ENCODE results near the gene LAMTOR5.
"Not testable (repeated sequence)": the region's sequence is repeated elsewhere in the genome, so short reads cannot be mapped to it uniquely, and the experiment has no call there.

The LAMTOR5 gene

DNA sequence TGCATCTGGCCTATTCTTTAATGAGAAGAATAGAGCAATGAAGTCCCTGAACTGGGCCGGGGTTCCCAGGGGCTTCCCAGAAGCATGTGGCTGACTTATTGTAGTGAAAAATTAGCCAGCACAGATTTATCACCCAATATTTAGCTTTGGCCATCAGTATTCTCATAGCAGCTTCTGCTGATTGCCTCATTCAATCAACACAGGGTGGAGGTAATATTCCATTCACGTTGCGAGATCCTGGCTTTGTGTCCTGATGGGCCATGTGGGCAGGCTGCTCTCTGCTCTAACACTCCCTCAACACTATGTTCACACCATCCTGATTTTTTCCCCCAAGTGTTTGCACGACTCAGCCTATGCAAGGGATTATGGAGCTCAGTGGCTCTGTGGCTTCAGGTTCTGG, 21.5 kb upstream of the LAMTOR5 start:
- DNase-seq, result no peak

DNA sequence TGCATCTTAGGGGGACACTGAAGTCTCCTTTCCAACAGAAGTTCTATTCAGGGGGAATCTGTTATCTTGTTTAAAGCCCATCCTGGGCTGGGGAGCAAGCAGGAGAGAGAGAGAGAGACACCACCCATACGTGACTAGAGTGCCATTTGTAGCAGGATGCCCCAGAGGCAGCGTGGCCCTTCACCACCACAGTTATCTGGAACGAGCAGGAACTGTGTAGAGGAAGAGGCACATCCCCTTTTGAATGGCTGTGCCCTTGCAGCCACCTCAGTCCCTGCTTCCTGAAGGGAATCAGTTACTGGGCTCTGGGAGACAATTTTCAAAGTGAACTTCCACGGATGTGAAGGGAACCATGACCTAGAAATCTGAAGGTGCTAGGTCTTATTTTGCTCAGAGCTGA, 19.4 kb upstream of the LAMTOR5 start:
- no peak for DNase-seq

- peak in 27 of 58 donors; percentile 3 to 55 (median 18) for DNase-seq
Measured at GRCh38 chr1:110425612-110426152, 18.2 kb upstream of the LAMTOR5 start.

DNA sequence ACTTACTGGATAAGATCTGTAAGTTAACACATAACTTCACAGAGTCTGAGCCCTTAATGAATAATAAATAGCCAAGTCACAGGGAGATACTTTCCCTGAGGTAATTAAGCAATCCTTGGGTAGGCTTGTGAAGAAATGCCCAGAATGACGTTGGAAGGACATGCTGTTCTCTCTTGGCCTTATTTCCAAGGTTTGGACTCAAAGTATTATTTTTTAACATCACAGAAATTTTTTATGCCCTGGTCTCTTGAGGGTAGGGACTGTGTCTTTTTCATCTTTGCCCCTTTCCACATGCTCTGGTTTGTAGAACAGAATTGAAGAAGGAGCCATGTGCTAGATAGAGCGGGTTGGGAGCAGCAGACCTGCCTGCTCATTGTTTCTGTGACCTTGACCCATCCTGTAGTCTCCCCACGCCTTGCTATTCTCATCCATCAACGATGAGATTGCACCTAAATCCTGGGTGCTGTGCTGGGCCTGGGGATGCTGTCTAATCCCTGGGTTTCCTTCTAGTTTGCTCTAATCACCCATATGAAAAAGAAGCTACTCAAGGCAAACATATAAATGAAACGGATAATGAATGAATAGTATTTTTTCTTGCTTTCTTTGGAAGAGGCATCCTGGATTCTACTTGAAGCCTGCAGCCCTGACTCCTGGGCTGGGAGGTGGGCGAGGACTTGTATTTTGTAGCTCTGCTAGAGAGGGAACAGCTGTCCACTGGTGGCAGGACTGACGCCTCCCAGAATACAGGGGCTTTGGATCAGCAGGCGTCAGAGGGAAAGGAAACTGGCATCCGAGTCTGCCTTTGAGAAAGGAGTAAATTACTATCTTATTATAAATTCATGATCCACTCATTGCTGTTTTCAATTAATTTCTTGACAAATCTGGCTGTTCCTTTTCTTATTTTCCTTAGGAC, 17.5 kb upstream of the LAMTOR5 start:
- DNase-seq, result no peak

DNA sequence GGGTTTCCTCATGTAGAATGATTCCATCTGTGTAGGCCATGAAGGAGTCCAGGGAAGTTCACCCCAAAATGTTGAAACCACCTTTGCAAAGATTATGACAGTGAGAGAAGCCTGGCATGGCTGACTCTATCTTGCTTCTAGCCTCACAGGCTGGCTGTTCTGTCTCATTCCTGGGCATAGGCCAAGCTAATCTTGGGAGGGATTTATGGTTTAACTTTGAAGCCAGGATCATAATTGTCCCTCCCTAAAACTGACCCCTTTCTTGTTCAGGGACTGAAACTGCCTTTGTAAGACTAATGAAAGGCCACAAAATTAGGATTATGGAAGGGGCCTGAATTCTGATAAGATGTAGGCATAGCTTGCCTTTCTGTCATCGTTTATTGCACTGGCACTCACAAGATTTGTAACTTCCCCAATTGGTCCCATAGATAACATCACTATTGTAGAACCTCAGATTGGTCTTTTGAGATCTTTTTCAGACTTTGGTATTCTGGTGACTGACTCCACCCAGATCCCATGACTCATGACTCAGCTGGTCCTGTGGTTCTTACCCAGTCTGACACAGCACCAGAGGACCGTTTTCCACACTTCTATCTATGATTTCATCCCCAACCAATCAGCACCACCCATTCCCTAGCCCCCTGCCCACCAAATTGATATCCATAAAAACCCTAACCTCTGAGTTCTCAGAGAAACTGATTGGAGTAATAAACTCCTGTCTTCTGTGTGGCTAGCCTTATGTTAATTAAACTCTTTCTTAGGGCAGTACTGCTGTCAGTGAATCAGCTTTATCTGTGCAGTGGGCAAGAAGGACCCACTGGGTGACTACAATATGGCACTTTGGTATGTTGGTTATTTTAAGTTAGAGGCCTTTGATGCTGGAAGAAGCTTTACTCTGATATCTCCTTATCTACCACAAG, 13.6 kb upstream of the LAMTOR5 start:
- DNase-seq, result no peak

DNA sequence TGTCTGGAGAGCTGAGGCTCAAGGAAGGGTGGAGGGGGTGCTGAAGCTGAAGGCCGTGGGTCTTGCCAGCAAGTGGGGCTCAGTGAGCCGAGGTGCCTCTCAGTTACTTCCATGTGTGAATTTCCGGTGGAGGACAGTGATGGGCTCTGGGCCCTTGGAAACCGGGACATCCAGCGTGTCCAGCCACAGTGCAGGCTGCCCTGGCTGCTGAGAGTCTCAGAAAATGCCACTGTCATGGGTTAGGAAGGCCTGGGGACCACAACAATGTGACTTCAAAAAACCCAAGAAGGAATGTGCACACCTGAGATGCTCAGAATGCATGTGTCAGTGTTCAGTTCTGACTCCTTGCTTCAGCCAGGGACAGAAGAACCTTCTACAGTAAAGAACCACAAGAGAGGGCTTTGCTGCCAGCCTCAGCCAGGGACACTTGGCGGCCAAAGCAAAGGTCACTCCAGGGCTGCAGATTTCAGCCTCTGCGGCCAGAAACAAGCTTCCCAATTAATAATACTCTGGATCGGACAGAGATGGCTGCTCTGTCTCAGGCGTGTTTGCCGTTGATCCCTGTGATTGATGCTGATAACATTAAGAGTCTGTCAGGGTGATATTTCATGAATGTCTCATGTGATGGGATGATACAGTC, 12.6 kb upstream of the LAMTOR5 start:
- no peak for DNase-seq

DNA sequence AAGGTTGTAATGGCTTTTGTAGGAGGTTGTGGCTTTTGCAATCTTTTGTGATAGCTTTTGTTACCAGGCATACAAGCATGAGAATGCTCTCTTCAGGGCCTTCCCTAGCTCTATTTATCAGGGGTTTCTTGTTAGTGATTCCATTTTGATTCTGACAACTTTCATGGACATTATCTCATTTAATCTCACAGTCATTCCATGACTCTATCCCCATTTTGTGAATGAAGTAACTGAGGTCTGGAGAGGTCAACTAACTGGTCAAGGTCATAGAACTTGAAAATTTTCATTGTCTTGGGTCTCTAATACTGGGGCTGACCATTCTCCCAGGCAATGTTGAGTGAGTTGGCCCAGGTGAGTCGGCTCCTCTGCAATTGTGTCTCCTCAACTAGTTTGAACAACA, 11.2 kb upstream of the LAMTOR5 start:
- DNase-seq, result no peak

- DNase-seq, result not testable (repeated sequence)
Measured at GRCh38 chr1:110413045-110413444, 5.6 kb upstream of the LAMTOR5 start.

DNA sequence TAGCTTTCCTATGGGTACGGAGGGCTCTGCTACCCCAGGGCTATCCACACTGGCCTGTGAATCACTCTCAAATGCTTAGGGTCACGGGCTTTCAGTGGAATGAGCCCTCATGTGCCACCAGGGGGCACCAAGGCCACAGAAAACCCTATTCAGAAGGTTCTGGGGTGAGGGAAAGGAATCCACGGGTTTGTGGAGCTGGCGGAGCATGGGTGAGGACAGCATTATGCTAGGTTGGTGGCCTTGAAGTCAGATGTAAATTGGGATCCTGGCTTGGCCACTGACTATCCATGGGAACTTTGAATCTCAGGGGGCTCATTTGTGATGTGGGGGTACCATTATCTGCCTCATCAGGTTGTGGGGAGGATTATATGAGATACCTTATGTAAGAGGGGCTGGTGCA, 5.1 kb upstream of the LAMTOR5 start:
- peak in 49 of 58 donors; percentile 4 to 69 (median 31) for DNase-seq

DNA sequence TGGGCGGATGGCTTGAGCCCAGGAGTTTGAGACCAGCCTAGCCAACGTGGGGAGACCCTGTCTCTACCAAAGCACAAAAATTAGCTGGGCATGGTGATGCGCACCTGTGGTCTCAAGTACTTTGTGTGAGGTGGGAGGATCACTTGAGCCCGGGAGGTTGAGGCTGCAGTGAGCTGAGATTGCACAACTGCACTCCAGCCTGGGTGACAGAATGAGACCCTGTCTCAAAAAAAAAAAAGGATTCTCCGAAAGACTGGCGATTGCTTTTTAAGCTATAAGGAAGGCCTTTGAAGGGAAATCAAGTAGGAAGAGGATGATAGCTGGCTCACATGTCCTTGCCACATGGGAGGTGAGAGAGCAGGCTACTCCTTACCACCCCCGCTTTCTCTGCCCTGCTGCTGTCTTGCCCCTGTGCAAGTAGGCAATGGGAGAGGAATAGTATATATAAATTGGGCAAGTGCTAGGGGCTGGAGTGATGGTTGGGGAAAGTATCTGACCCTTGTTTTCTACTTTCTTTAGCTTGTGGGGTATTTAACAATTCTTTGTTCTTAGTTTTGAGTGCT, 3.8 kb upstream of the LAMTOR5 start:
- no peak for DNase-seq

- DNase-seq, result no peak
Measured at GRCh38 chr1:110409316-110409715, 1.8 kb upstream of the LAMTOR5 start.

- no peak for DNase-seq
Measured at GRCh38 chr1:110408488-110408887, 994 bp upstream of the LAMTOR5 start.

GRCh38 chr1:110406407-110406806, 1.1 kb downstream of the LAMTOR5 start:
- not testable (repeated sequence) for DNase-seq

- no peak for DNase-seq
Measured at GRCh38 chr1:110404401-110404800, 3.1 kb downstream of the LAMTOR5 start.

GRCh38 chr1:110403805-110404204, 3.7 kb downstream of the LAMTOR5 start:
- DNase-seq, result no peak

DNA sequence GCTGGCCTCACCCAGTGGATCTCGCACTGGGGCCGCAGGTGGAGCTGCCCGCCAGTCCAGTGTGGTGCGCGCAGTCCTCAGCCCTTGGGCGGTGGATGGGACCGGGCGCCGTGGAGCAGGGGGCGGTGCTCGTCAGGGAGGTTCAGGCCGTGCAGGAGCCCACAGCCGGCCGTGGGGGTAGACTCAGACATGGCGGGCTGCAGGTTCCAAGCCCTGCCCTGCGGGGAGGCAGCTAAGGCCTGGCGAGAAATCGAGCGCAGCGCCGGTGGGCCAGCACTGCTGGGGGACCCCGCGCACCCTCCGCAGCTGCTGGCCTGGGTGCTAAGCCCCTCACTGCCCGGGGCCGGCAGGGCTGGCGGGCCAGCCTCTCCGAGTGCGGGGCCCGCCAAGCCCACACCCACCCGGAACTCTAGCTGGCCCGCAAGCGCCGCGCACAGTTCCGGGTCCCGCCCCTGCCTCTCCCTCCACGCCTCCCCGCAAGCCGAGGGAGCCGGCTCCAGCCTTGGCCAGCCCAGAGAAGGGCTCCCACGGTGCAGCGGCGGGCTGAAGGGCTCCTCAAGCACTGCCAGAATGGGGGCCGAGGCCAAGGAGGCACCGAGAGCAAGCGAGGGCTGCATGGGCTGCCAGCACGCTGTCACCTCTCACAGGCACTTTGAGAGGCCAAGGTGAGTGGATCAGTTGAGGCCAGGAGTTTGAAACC, 11.1 kb downstream of the LAMTOR5 start:
- not testable (repeated sequence) for DNase-seq

GRCh38 chr1:110394493-110394820, 13.0 kb downstream of the LAMTOR5 start:
- DNase-seq, result no peak

DNA sequence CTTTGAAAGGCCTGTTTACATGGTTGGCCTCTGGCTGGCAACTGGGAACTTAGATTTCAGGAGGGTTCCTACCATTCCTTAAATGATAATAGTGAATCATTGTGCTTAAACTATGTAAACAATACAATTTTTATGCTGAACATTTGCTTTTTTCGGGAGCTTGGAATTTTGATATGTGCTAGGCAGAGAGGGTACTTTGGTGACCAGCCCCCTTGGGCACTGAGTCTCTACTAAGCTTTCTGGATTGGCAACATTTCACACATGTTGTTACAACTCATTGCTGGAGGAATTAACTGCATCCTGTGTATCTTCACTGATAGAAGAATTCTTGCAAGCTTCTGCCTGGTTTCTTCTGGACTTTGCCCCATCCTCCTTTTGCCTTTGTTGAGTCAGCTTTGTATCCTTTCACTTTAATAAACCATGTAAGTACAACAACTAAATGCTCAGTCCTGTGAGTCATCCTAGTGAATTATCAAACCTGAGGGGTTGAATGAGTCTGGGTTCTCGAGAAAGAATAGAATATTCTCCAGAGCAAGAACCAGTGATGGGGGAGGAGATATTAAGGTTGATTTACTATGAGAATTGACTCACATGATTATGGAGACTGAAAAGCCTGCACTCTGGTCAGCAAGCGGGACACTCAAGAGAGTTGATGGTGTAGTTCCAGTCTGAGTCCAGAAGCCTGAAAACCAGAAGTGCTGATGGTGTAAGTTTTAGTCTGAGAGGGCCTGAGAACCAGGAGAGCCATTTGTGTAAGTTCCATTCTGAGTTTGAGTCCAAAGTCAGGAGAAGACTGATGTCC, 13.6 kb downstream of the LAMTOR5 start:
- no peak for DNase-seq

GRCh38 chr1:110393286-110393685, 14.2 kb downstream of the LAMTOR5 start:
- DNase-seq, result no peak

Measured in anterior cingulate cortex (tissue), 58 donors.